Jurkat, Clone E6-1 (cell line): ENCODE results near the gene DNAI7.

Experiments
- DNase-seq: peaks from one replicate; pipeline ENCODE4 v3.0.0-alpha.2; 2011; ENCODE audit warnings: low read depth, low spot score
- H3K4me3 ChIP-seq: 2 replicates; pipeline ENCODE4 v1.5.1; 2011; ENCODE audit warnings: mild to moderate bottlenecking, low read length, control low read depth, moderate library complexity

The DNAI7 gene

DNA sequence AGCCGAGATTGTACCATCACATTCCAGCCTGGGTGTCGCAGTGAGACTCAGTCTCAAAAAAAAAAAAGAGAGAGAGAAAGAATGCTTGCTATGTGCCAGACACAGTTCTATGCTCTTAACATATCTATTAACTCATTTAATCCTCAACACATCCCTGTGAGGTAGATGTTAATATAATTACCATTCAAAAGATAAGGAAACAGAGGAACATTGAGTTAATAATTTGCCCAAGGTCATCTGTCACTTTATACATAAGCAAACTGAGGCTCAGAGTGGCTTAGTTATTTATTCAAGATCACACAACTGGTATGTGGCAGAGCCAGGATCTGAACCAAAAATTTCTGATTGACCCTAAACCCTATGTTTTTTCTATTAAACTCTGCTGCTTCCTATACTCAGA lies 129.9 kb downstream of the DNAI7 start:
- DNase-seq, result no peak
- H3K4me3 ChIP-seq, result no peak overlapping the region

DNA sequence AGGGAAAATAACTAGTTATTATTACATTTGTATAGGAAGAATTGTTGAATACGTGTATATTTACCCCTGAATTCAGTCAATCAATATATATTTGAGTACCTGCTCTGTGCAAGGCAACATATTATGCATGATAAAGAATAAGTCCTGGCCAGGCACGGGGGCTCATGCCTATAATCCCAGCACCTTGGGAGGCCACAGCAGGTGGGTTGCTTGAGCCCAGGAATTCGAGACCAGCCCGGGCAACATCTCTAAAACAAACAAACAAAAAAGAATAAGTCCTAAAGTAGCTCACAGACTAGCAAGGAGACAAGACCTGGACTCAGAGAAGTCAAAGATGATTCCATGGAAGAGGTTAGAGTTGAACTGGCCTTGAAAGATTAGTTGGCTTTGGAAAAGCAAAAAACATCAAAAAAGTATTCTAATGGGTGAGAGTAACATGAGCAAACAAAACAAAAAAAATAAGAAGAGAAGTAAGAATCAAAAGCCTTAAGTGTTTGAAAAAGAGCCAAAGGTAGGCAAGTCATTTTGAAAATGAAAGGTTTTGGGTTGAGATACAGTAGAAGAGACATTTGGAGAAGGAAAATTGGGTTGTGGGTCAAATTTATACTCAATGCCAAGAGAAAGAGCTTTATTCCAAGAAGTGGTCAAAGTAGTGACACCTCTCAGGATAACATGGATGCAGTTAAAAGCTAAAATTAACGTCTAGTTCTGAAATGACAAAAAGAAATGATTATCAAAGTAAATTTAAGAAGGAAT lies 130.9 kb downstream of the DNAI7 start:
- no peak for DNase-seq
- no peak overlapping the region for H3K4me3 ChIP-seq

DNA sequence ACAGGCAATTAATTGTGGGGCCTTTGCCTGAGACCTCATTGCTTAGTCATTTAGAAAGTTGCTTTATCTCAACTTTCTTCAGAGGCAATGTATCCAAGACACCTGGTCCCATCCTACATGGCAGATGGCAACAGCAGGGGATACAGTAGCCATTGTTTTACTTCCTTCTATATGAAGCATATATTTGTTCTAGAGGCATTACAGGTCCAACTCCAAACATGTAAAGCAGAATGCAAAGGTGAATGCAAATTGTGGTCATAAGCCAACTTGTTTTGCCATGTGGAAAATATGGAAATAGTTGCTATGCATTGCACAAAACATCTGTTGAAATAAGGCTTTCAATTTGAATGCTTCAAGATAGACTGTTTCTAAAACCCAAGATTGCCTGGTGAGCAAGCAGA lies 136.3 kb downstream of the DNAI7 start:
- no peak for DNase-seq
- no peak overlapping the region for H3K4me3 ChIP-seq
